NOMO-1 treated with DMSO at 0.1 percent for 48 hours (cell line): Measurements from ENCODE around the gene TMEM131.
A peak's percentile ranks its signal among the peaks of the same experiment; 100 is the strongest.

Source experiments
- DNase-seq: peaks from one replicate; lab custom pipeline; 2025; ENCODE audit not compliant: unreplicated experiment; lab: John Stamatoyannopoulos, UW

The TMEM131 gene

DNA sequence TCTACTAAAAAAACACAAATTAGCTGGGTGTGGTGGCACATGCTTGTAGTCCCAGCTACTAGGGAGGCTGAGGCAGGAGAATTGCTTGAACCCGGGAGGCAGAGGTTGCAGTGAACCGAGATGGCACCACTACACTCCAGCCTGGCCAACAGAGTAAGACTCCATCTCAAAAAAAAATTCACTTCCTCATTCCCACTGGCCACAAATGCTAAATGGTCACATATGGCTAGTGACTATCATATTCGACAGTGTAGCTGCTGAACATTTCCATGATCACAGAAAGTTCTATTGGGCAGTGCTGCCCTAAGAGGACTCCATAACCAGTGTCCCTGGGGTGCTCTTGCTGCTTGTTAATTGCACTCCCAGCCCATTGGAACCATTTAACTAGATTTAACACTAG is 26.3 kb upstream of the TMEM131 start:
- peak; percentile 3 for DNase-seq

DNA sequence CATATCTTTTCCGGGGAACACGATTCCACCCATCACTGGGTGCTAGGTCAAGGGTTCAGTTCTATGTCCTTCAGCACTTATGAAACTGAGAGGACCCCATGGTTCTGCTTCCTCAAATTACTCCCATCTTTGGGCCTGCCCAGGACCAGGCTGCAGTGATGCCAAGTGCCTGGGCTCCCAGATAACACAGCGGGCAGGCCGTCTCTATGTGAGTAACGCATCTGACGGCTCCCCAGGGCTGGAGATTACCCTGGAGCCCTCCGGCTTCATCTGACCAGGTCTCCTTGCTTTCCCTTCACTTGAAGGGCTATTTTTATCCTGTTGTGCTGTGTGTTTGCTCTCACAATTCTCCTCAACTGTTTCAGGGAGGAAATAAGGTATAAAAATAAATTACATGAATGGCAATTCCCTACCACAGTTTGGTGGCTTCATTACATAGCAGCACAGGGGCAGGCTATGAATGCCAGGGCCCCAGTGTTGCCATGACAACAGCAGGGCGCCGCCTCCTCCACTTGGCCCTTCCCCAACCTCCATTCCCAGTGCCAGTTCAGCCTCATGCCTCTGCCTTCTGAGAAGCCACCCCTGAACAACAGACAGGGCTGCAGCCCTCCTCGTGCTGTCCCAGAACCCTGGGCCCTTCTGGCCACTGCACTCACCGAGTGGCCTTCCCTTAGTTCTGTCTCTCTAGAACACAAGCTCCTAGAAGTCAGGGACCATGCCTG is 25.4 kb upstream of the TMEM131 start:
- DNase-seq: no peak

- DNase-seq: no peak
Observed at GRCh38 chr2:98020516-98020915, 24.8 kb upstream of the TMEM131 start.

GRCh38 chr2:98016908-98017670 is 21.3 kb upstream of the TMEM131 start:
- DNase-seq: no peak

DNA sequence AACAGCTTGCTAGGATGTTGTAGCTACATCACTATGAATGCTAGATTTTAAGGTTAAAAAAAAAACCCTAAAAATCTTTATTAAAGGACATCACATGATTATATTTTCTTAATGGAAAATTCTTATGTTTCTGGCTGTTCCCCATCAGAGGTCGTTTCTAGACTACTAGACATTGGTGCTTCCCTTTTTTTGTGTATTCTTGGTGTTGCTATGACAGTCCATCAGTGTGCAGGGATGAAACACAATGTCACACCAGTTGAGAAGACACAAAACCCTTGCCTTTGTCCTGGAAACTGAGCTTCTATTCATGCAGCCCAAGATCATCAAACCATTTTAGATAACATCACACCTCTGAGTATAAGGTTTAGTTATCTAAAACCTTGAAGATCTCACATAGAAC is 19.9 kb upstream of the TMEM131 start:
- peak; percentile 19 for DNase-seq

DNA sequence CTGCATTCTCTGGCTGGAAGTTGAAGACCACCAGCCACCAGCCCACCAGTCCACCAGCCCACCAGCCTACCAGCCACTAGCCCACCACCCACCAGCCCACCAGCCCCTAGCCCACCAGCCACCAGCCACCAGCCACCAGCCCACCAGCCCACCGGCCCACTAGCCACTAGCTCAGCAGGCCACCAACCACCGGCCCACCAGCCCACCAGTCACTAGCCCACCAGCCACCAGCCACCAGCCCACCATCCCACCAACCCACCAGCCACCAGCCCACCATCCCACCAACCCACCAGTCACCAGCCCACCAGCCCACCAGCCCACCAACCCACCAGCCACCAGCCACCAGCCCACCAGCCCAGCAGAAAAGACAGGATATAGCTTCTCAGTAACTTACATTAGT is 18.6 kb upstream of the TMEM131 start:
- no peak for DNase-seq

DNA sequence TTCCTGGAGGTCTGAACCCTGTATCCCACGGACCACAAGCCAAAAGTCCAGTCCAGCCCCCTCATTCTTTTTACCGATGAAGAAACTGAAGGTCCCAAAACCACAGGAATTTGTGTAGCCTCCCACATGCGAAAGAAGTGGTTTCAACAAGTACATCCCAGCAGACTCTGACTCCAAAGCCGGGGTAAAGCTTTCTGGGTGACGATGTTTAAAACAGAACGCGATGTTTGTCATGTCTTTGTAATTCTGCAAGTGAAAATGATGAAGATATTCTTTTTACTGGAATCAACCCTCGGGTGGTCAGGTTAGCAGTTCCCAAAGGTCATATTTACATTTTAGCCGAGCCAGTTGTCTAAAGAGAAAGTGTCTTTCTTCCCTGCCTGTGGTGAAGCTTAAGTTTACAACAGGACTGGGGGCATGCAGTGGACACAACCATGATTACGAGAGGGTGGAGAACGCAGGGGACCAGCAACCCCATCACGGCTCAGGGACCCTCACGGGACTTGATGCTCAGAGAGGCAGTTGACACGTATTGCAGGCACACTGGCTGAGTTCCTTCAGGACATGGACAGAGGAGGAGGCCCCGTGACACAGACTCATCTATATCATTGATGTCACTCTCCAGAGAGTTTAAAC is 17.8 kb upstream of the TMEM131 start:
- no peak for DNase-seq

GRCh38 chr2:98012561-98012991 is 16.8 kb upstream of the TMEM131 start:
- peak; percentile 97 for DNase-seq

GRCh38 chr2:98009887-98010760 is 14.4 kb upstream of the TMEM131 start:
- DNase-seq: peak; percentile 17

DNA sequence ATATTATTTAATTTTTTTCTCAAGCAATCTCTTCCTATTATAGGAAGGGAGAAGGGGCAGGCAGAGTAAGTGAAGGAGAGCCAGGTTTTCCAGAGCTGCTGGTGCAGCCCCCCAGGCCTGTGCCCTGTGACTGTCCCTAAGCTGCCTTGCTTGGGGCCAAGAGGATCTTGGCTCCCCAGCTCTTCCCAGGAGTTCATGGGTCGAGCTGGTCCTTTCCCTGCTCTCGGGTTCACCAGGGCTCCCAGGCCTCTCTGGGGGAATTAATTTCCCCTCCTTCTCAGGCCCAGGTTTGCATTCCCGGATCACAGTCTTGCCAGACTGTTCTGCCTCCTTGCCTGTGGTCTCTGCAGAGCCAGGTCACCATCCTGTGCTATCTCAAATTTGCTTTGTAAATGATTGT is 12.7 kb upstream of the TMEM131 start:
- DNase-seq: no peak

DNA sequence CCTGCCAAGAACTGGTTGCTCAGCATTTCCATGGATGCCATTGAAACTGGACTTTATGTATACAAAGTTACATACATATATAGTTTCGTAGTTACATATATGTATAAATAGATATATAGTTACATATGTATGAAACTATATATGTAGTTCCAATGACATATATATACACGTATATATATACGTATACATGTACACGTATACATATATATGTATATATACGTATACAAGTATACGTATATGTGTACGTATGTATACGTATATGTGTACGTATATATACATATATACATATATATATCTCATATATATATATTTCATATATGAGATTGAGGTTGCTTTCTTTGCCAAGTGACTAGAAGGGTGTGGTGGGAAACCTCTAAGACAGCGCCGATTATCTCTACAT is 10.6 kb upstream of the TMEM131 start:
- DNase-seq: no peak

DNA sequence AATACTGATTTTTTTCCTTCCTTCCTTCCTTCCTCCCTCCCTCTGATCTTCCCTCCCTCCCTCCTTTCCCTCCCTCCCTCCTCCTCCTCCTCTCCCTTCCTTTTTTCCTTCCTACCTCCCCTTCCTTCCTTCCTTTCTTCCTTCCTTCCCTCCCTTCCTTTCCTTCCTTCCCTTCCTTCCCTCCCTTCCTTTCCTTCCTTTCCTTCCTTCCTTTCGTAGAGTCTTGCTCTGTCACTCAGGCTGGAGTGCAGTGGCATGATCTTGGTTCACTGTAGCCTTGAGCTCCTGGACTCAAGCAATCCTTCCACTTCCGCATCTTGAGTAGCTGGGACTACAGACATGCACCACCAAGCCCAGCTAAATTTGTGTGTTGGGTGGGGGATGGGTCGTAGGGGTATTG is 8.9 kb upstream of the TMEM131 start:
- DNase-seq: no peak

GRCh38 chr2:98004047-98004446 is 8.3 kb upstream of the TMEM131 start:
- DNase-seq: no peak

DNA sequence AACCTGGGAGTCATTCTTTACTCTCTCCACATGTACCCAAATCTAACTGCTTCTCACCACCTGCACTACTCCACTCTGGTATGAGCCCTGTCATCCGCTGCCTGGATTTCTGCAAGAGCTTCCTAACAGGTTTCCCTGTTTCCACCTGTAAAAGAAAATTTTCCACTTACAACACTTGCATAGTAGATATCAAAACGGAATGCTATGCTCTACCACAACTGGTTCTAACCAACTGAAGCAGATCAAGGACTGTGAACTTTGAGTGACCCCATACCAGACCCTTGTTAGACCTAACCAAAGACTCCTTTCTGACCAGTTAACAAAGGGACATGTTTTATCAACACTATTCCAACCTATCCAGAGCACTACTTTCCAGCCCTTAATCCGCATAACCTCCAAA is 3.8 kb upstream of the TMEM131 start:
- no peak for DNase-seq

DNA sequence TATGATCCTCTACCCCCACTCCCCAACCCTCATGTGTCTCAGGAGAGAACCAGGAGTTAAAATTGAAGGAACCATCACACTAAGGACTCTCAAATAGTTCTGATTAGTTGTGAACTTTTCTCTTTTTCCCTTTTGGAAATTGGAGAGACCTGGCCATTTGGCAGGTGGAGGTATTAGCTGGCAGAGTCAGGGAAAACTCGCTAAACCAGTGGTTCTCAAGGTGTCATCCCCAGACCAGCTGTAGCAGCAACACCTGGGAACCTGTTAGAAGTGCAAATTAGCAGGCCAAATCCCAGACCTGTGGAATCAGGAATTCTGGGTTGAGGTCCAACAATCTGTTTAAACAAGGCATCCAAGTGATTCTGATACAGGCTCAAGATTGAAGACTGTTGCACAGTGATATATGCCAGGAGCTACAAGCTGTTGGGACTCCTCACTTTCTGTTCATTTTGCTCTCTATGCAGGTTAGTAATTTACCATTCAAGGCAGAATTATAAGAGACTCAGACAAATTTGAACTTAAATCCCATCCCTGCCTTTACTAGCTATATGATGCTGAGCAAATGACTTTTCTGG is 2.8 kb upstream of the TMEM131 start:
- no peak for DNase-seq

DNA sequence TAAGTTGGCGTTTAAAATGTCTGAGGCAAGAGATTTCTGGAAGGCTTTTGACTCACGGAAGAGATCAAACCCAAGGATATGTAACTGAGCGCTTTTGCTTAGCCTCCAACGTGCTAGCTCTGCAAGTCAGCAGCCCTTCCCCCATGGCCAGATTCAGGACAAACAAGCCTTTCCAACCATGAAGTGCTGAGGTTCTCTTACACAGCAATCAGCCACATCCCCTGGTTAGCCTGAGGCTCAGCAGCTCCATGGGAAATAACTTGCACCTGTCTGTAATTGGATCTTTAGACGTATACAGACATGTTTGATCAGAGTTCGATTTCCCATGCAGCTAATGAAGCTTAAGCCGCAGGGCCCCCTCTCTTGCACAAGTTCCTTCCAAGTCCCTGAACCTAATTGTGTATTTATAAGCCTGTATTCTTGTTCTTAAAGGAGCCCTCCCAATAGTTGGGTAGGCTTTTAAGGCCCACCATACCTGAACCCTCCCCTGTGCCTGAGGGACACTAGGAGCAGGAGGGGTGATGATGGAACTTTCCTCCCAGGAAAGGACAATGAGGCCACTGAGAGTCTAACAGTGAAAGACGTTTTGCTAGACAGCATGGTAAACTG is 2.1 kb upstream of the TMEM131 start:
- peak; percentile 43 for DNase-seq

DNA sequence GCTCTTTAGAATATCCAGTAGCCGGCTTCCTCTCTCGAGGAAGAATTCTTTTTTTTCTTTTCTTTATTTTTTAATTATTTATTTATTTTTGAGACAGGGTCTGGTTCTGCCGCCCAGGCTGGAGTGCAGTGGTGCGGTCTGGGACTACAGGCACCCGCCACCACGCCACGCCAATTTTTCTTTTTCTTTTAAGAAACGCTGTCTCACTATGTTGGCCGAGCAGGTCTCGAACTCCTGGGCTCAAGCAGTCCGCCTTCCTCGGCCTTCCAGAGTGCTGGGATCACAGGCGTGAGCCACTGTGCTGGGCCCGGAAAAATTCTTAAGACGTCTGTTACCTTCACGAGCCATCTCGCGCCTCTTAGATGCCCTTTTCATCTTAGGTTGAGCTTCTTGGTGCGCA is 931 bp upstream of the TMEM131 start:
- no peak for DNase-seq

GRCh38 chr2:97995026-97995733 is 568 bp downstream of the TMEM131 start:
- peak; percentile 59 for DNase-seq

GRCh38 chr2:97994476-97994875 is 1.3 kb downstream of the TMEM131 start:
- peak; percentile 5 for DNase-seq

GRCh38 chr2:97993926-97994325 is 1.8 kb downstream of the TMEM131 start:
- DNase-seq: no peak
